GM21447 (cell line): ENCODE results near the gene MARCKSL1.
"Not testable (repeated sequence)": the region's sequence is repeated elsewhere in the genome, so short reads cannot be mapped to it uniquely, and the experiment has no call there.

Experiments used
- ATAC-seq: cut with Tn5 transposase; IDR thresholded peaks from one replicate; pipeline ENCODE4 v1.9.1; 2021; ENCODE audit not compliant: unreplicated experiment

The MARCKSL1 gene

GRCh38 chr1:32334274-32334861 lies 1.7 kb downstream of the MARCKSL1 start:
- no peak for ATAC-seq

DNA sequence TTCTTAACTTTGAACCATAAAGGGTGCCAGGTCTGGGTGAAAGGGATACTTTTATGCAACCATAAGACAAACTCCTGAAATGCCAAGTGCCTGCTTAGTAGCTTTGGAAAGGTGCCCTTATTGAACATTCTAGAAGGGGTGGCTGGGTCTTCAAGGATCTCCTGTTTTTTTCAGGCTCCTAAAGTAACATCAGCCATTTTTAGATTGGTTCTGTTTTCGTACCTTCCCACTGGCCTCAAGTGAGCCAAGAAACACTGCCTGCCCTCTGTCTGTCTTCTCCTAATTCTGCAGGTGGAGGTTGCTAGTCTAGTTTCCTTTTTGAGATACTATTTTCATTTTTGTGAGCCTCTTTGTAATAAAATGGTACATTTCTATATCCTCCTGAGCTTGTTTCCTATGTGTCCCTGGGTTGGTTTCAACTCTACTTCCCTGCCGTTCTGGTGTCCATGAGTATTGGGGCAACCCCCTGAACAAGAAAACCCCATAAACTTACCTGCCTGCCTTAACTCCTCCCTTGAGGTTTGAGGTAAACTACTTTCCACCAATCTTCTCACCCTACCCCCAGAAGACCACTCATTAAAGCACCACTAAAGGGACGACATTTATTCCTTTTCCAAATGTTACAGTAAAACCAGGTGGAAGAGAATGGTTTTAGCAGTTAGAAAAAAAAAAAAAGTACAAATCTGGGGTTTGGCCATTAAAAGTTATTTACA lies 2.6 kb downstream of the MARCKSL1 start:
- ATAC-seq = no peak

- no peak for ATAC-seq
Measured at GRCh38 chr1:32332290-32333079, 3.5 kb downstream of the MARCKSL1 start.

DNA sequence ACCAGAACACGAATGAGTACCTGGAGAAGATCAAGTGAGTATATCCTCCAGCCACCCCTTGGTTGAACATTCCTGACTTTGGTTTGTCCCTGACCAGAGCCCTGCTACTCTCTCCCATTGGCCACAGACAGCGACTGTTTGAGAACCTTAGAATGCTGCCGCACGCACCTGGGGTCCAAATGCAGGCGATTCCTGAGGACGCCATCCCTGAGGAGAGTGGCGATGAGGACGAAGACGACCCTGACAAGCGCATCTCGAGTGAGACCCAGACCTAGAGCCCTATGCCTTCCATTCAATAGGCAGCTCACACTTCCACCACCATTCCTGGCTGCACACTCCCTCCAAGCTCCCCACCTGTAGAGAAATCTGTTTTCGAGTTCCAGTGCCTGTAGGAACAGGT lies 4.5 kb downstream of the MARCKSL1 start:
- ATAC-seq = no peak

DNA sequence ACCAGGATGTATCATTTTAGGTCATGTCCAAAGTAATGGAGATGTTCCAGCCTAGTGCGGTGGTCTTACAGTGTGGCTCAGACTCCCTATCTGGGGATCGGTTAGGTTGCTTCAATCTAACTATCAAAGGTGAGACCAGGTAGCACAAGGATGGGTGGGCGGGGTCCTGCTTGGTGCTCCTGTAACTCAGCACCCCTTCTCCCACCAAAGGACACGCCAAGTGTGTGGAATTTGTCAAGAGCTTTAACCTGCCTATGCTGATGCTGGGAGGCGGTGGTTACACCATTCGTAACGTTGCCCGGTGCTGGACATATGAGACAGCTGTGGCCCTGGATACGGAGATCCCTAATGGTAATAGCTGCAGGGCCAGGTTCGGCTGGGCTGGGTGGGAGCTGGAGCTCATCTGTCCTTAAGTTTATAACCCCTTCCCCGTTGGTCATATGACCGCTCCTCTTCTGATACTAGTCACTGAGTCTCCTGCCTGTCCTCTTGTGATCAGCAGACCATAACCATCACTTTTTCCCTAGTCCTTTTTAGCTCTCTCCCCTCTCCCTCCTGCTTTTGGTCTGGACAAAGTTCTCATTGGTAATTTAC lies 5.4 kb downstream of the MARCKSL1 start:
- ATAC-seq = no peak

GRCh38 chr1:32329931-32330466 lies 6.0 kb downstream of the MARCKSL1 start:
- ATAC-seq = no peak

GRCh38 chr1:32327204-32327603 lies 8.8 kb downstream of the MARCKSL1 start:
- ATAC-seq = no peak

DNA sequence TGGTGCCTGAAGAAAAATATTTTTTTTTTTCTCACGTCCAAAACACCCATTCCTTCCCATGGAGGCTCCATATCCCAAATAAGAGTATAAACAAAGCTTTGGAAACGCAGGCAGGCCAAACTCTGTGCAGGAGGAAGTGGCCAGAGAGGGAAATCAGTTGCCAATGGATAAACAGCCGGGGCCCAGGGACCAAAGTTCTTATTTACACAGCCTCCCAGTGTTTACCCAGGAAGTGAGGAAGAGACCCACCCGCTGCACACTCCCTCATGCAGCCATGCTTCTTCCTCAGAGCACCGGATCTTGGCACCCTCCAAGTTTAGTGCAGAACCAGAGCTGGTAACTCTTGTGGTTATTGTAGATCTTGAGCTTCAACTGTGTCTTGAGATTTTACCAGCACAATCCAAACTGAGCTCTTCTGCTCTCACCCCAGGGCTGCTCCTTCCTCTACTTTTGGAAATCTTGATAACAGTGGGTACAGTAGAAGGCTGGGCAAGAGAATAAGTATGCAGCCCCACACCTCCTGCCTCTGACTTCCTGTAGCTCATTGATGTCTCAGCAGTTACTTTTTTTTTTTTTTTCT lies 14.2 kb downstream of the MARCKSL1 start:
- ATAC-seq = no peak

- ATAC-seq = no peak
Measured at GRCh38 chr1:32318127-32318869, 17.7 kb downstream of the MARCKSL1 start.

- ATAC-seq = no peak
Measured at GRCh38 chr1:32316903-32317277, 19.1 kb downstream of the MARCKSL1 start.

DNA sequence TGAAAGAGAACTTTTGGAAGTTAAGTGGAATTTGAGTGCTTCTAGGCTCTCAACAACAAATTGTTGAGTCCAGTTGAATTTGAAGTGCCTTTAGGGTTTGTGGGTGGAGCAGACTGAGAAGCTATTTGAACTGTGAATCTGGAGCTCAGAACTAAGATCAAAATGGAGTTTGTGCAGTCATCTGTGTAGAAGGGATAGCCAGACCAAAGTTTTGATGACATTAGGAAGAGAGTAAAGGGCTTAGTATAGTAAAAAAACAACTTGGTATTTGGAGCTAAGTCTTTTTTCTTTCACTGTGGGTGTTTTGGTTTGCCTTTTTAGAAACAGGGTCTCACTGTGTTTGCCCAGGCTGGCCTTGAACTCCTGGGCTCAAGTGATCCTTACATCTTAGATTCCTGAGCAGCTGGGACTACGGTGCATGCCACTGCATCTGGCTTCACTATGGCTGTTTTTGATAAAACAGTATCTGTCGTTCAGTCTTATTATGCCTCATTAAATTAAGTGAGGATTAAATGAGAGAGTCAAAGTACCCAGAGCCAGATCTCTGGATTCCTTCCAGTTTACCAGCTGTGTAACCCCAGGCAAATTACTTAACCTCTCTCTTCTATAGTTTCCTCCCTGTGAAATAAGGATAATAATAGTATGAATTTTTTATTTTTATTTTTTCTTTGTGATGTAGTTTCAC lies 24.2 kb downstream of the MARCKSL1 start:
- no peak for ATAC-seq

DNA sequence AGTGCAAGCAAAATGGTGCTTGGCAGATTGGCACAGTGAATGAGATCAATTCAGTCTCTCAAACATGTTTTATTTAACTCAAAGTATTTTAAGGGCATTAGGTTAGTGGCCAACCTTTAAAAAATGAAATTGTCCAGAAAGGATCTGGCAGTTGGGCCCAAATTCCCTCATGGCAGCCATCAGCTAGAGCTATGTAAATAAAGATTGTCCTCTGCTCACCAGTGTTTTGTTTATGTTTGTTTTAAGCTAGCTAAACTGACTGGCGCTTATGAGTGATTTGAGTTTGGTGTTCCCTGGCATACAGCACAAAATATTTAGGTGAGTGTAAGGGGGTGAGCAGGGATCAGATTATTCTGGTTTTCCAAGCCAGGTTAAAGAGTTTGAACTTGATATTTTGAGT lies 26.1 kb downstream of the MARCKSL1 start:
- no peak for ATAC-seq

DNA sequence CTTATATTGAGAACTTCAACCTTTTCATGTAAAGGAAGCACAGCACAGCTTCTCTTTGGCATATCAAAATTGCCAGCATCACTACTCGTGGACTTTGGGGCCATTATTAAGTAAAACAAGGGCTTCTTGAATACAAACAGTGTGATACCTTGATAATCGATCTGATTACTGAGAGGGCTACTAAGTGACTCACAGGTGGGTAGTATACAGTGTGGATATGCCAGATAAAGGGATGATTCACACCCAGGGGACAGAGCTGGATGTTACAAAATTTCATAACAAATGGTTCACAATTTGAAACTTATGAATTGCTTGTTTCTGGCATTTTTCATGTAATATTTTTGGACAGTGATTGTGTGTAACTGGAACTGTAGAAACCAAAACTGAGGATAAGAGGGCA lies 28.7 kb downstream of the MARCKSL1 start:
- no peak for ATAC-seq

- ATAC-seq = no peak
Measured at GRCh38 chr1:32305310-32305709, 30.7 kb downstream of the MARCKSL1 start.

DNA sequence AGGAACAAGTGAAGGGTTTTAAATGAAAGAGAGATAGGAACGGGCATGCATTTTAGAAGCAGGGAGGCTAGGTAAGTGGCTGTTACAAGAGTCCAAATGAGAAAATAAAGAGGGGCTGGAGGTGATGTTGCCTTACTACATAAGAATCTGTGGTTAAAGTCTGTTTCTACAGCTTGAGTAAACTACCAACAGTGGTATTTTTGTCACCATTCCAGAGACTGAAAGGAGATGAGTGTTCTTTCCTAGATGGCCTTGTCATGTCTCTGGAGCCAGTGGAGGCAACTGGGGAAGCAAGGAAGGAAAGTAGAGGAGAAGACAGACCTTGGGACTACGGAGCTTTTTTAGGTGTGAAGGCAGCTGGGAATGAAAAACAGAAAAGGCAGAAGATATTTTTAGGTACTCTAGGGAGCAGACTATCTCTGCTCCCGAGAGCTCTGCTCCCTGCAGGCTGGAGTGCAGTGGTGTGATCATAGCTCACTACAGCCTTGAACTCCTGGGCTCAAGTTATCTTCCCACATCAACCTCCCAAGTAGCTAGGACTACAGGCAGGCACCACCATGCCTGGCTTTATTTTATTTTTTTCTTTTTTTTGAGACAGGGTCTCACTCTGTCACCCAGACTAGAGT lies 31.9 kb downstream of the MARCKSL1 start:
- ATAC-seq = no peak

DNA sequence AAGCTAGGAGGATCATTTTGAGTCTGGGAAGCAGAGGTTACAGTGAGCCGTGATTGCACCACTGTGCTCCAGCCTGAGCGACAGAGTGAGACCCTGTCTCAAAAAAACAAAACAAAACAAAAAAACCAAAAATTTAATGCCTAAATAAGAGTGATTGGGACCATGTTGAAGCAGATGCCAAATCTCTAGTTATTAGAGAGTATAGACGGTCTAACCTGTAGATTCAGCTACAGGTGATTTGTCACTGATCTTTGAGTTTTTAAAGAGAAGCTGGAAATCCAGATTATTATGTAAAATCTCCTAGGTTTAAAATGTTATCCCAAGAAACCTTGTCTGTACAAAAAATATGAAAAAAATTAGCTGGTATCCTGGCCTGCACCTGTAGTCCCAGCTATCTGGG lies 32.7 kb downstream of the MARCKSL1 start:
- ATAC-seq = no peak

- no peak for ATAC-seq
Measured at GRCh38 chr1:32299327-32299726, 36.7 kb downstream of the MARCKSL1 start.

DNA sequence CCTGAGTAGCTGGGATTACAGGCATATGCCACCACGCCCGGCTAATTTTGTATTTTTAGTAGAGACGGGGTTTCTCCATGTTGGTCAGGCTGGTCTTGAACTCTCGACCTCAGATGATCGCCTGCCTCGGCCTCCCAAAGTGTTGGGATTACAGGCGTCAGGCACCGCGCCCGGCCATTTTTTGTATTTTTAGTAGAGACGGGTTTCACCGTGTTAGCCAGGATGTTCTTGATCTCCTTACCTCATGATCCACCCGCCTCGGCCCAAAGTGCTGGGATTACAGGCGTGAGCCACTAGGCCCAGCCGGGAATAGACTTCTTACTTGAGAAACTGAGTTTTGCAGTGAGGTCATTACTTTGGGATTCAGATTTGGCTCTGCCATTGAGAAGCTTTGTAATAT lies 37.8 kb downstream of the MARCKSL1 start:
- not testable (repeated sequence) for ATAC-seq
